WI38 (cell line): Measurements from ENCODE around the gene EPAS1.

Experiments used
- H3K4me3 ChIP-seq: 2 replicates; pipeline ENCODE4 v1.5.1; 2011; ENCODE audit warnings: low read depth, mild to moderate bottlenecking, control low read depth, low read length
- TF ChIP-seq, protein P1 (sequence below): IDR thresholded peaks from 2 replicates; pipeline ENCODE4 v1.5.1; 2012; ENCODE audit warnings: low read depth, mild to moderate bottlenecking, control low read depth, low read length

EPAS1 gene

DNA sequence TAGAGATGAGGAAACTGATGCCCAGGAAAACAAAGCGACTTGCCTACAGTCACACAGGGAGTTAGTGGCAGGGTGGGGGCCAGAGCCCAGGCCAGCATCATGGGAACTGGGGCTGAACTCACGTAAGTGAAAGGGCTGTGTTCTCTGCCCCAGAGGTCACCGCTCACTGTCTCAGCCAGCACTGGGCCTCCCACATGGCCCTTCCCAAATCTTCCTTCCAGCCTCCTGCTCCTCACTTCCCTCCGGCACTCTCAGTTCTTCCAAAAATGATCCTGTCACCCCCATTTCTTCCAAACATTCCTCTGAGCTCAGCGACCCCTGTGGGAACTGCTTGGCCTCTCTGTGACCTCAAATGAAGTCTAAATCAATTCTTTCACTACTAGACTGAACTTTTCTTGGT lies 91.7 kb downstream of the EPAS1 start:
- H3K4me3 ChIP-seq: no peak overlapping the region
- TF ChIP-seq, protein P1, sequence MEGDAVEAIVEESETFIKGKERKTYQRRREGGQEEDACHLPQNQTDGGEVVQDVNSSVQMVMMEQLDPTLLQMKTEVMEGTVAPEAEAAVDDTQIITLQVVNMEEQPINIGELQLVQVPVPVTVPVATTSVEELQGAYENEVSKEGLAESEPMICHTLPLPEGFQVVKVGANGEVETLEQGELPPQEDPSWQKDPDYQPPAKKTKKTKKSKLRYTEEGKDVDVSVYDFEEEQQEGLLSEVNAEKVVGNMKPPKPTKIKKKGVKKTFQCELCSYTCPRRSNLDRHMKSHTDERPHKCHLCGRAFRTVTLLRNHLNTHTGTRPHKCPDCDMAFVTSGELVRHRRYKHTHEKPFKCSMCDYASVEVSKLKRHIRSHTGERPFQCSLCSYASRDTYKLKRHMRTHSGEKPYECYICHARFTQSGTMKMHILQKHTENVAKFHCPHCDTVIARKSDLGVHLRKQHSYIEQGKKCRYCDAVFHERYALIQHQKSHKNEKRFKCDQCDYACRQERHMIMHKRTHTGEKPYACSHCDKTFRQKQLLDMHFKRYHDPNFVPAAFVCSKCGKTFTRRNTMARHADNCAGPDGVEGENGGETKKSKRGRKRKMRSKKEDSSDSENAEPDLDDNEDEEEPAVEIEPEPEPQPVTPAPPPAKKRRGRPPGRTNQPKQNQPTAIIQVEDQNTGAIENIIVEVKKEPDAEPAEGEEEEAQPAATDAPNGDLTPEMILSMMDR: no peak

DNA sequence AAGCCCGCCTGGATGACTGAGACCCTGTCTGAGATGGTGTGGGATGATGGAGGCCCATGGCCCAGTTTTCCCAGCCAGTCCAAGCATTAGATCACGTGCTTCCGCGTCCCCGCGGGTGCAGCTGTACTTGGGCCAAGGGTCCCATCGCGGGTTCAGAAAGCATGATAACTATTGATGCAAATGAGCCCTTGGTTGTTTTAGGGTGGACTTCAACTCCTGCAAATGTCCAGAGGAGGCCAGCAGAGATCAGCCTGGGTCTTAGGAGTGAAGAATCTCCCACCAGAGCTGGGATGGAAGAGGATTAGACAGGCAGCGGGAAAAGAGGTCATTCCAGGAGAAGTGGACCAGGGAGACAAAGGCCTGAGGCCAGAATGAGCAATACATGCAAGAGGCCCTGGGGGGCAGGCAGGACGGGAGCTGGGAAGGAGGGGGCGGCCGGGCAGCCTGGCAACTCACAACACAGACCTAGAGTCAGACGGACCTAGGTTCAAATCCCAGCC lies 92.3 kb downstream of the EPAS1 start:
- TF ChIP-seq, protein P1: no peak
- H3K4me3 ChIP-seq: no peak overlapping the region

DNA sequence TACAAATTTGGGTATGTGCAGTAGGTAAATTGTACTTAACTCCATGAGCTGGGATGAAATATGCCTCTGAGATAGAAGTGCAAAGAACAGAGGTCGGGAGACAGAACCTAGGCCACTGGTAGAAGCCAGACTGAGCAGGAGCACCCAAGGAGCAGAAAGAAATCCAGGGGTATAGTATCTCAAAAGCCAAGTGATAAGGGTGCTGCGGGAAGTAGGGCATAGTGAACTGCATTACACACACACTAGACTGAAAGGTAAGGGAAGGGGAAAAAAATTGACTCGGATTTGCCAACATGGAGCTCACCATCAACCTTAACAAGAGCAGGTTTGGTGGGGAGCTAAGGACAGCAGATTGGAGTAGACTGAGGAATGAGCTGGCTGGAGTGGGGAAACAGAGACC lies 92.8 kb downstream of the EPAS1 start:
- TF ChIP-seq, protein P1: no peak

DNA sequence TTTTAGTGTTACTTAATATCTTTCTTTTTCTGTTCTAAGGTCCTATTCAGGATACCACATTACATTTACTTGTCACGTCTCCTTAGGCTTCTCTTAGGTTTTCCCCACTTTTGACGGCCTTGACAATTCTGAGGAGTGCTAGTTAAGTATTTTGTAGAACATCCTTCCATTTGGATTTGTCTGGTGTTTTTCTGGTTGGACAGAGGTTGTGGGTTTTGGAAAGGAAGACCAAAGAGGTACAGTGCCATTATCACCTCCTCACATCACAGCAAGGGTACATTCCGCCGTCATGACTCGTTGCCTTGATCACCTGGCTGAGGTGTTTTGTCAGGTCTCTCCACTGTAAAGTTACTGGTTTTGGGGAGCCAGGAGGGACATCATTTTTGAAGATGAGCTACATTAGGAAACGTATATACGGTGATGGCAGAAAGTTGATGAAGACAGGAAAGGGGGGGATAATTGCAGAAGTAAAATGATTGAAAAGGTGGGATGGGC lies 93.7 kb downstream of the EPAS1 start:
- H3K4me3 ChIP-seq: no peak overlapping the region
- TF ChIP-seq, protein P1: no peak

More for the DNA sequence above, 92.8 kb downstream of the EPAS1 start:
- H3K4me3 ChIP-seq: no peak overlapping the region

DNA sequence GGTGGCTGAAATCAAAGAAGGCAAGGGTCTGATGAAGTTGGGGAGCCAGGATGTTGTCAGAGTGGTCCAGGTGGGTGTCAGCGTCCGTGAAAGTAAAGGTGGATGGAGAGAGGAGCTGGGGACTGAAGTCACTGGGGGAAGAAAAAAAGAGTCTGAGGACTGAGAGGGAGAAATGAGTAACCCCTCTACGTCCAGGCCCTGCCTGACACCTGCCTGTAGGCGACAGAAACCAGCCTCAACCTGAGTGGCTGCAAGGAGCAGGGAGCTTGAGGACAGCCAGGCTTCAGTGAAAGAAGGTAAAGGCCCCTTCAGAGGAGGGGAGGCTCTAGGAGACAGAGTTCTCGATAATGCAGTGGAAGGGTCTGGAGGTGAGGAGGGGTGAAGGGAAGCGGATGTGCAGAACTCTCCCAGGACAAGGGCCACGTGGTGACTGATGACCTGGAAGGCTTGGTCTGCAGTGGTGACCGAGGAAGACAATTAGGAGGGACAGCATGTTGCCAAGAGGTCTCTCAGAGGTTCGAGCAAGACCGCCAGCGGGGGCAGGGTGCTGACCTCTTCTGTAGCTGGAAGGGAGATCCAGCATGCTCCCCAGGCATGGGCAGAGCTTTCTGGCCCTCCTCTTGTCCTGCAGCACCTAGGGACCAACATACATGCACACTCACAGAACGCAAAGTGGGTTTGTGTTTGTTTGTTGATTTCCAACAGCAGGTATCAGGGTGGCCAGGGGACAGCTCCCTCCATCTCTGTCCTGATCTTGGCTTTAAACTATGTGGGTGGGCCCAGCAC lies 95.5 kb downstream of the EPAS1 start:
- TF ChIP-seq, protein P1: no peak
- no peak overlapping the region for H3K4me3 ChIP-seq

DNA sequence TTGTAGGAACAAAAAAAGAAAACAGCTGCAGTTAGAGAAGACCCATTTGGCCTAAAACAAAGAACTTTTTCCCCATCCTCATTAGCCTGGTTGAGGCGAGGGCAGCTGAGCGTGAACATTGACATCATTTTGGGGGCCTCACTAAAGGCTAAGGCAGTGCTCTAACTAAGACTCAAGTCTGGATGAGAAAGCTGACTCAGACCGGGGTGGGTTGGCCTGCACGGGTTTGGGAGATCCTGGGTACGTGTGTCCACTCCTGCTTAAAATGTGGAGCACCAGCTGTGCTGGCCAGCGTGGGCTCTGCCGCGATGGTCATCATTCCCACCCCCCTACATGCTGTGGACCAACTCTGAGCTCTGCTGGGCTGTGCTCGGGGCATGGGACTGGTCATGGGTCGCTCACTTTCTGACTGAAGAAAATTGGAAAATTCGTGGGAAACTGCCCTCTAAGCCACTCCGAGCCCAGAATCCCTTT lies 96.2 kb downstream of the EPAS1 start:
- TF ChIP-seq, protein P1: no peak
- no peak overlapping the region for H3K4me3 ChIP-seq

DNA sequence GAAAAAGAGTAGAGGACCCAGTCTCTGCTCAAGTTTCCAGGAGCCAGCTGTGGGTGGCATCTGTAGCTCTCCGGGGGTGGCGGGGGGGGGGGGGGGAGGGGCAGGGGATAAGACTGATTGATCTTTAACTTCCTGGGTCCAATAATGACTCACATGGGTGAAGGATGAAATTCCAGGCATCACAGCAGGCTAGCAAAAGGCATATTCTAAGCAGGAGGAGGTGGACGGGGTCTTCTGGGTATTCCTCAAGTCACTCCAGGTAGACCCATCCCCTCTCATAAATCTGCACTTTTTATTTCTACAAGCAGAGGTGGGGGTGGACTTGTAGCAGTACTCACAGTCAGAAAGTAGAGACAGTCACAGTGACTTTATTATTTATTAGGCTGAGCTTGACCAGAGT lies 96.7 kb downstream of the EPAS1 start:
- H3K4me3 ChIP-seq: no peak overlapping the region
- TF ChIP-seq, protein P1: no peak
